ENCODE data around the gene ST3GAL3.

GRCh38 chr1:43978551-43979260 lies 271.4 kb downstream of the ST3GAL3 start, which contains the start of gene B4GALT2:
- TF ChIP-seq CTCF (IDR thresholded peaks at IDR 0.05), result no peak
- peak in 1 of 4 donors; percentile 28 for TF ChIP-seq POLR2AphosphoS5 (IDR thresholded peaks at IDR 0.05)
